Liver (tissue), 9 donors: ENCODE measurements around the gene PSMG4. TPM values are rescaled to one million over a fixed set of nuclear protein-coding genes. Genes with fewer than 3 reads are reported as not detected.

Source experiments
- DNase-seq: peaks from one replicate; pipeline ENCODE4 v3.0.0-alpha.2; 2017; ENCODE audit warnings: low spot score
- H3K27ac ChIP-seq, 2 donors: one replicate each; pipeline ENCODE4 v1.7.0; 2013; ENCODE audit warnings: inconsistent platforms in 2 of 2, low read length in 2 of 2, control low read depth in 1 of 2, low read depth in 1 of 2, mild to moderate bottlenecking in 1 of 2
- H3K27me3 ChIP-seq, 4 donors: one replicate each; pipeline versions ENCODE4 v1.6.1 to v1.7.0; 2013; ENCODE audit warnings: low read length in 3 of 4, inconsistent platforms in 1 of 4, mild to moderate bottlenecking in 1 of 4, moderate library complexity in 1 of 4; ENCODE audit not compliant: control insufficient read depth in 4 of 4, insufficient read depth in 4 of 4
- H3K36me3 ChIP-seq, 4 donors: one replicate each; pipeline versions ENCODE4 v1.6.1 to v1.7.0; 2013; ENCODE audit warnings: low read length in 3 of 4, mild to moderate bottlenecking in 3 of 4, low read depth in 1 of 4, moderate library complexity in 1 of 4; ENCODE audit not compliant: control insufficient read depth in 4 of 4, insufficient read depth in 3 of 4
- H3K4me1 ChIP-seq, 4 donors: one replicate each; pipeline versions ENCODE4 v1.6.1 to v1.7.0; 2013; ENCODE audit warnings: low read length in 3 of 4, mild to moderate bottlenecking in 3 of 4, moderate library complexity in 1 of 4; ENCODE audit not compliant: control insufficient read depth in 4 of 4, insufficient read depth in 4 of 4
- H3K4me3 ChIP-seq, 3 donors: one replicate each; pipeline versions ENCODE4 v1.6.1 to v1.7.0; 2013; ENCODE audit warnings: low read length in 3 of 3, control low read depth in 1 of 3, low read depth in 1 of 3, mild to moderate bottlenecking in 1 of 3
- H3K9ac ChIP-seq, 2 donors: one replicate each; pipeline ENCODE4 v1.7.0; 2013; ENCODE audit warnings: low read length in 2 of 2, mild to moderate bottlenecking in 2 of 2, moderate library complexity in 2 of 2, control low read depth in 1 of 2, low read depth in 1 of 2
- H3K9me3 ChIP-seq, 4 donors: one replicate each; pipeline versions ENCODE4 v1.6.1 to v1.7.0; 2013; ENCODE audit warnings: low read length in 3 of 4; ENCODE audit not compliant: control insufficient read depth in 4 of 4
- ATF3 ChIP-seq: IDR thresholded peaks from 2 replicates; pipeline ENCODE4 v1.6.1; 2016; ENCODE audit warnings: antibody characterized with exemption
- CTCF ChIP-seq: fragments of 150-350 bp; IDR thresholded peaks from 2 replicates; pipeline ENCODE4 v1.5.1; 2017; ENCODE audit warnings: improper control_type of control experiment, low read depth, low read length; ENCODE audit not compliant: missing input control
- EGR1 ChIP-seq, 2 donors: IDR thresholded peaks; 2 replicates each; pipeline ENCODE4 v1.6.1; 2016 to 2018; ENCODE audit warnings: antibody characterized with exemption in 2 of 2, low read depth in 2 of 2
- FOXA1 ChIP-seq: IDR thresholded peaks from 2 replicates; pipeline ENCODE4 v1.6.1; 2016; ENCODE audit warnings: antibody characterized with exemption
- FOXA2 ChIP-seq: IDR thresholded peaks from 2 replicates; pipeline ENCODE4 v1.6.1; 2016; ENCODE audit warnings: antibody characterized with exemption
- GABPA ChIP-seq, 2 donors: IDR thresholded peaks in 1 of 2; conservative IDR thresholded peaks in 1 of 2; 2 replicates each; pipeline ENCODE4 v1.6.1; 2016; ENCODE audit warnings: antibody characterized with exemption in 2 of 2, mild to moderate bottlenecking in 1 of 2, moderate library complexity in 1 of 2
- HNF4A ChIP-seq, 2 donors: conservative IDR thresholded peaks; 2 replicates each; pipeline ENCODE4 v1.6.1; 2016; ENCODE audit warnings: antibody characterized with exemption in 2 of 2, mild to moderate bottlenecking in 2 of 2
- HNF4G ChIP-seq: IDR thresholded peaks from 2 replicates; pipeline ENCODE4 v1.6.1; 2016; ENCODE audit warnings: antibody characterized with exemption
- JUND ChIP-seq, 2 donors: IDR thresholded peaks; 2 replicates each; pipeline ENCODE4 v1.6.1; 2016; ENCODE audit warnings: antibody characterized with exemption in 2 of 2
- RAD21 ChIP-seq, 2 donors: IDR thresholded peaks; 2 replicates each; pipeline ENCODE4 v1.6.1; 2016; ENCODE audit warnings: antibody characterized with exemption in 2 of 2, mild to moderate bottlenecking in 2 of 2
- RXRA ChIP-seq, 2 donors: IDR thresholded peaks; 2 replicates each; pipeline ENCODE4 v1.6.1; 2017 to 2018; ENCODE audit warnings: antibody characterized with exemption in 2 of 2, mild to moderate bottlenecking in 1 of 2
- SP1 ChIP-seq: IDR thresholded peaks from 2 replicates; pipeline ENCODE4 v1.6.1; 2018; ENCODE audit warnings: antibody characterized with exemption, mild to moderate bottlenecking
- YY1 ChIP-seq: IDR thresholded peaks from 2 replicates; pipeline ENCODE4 v1.6.1; 2016; ENCODE audit warnings: antibody characterized with exemption, mild to moderate bottlenecking
- ZBTB33 ChIP-seq: IDR thresholded peaks from 2 replicates; pipeline ENCODE4 v1.6.1; 2016; ENCODE audit warnings: antibody characterized with exemption
- WGBS: extraction: QIAGEN DNeasy Blood & Tissue Kit; methylation state at CpG from one replicate; pipeline ENCODE4 v1.1.7; 2013; 5-methylcytosine and 5-hydroxymethylcytosine counted together
- polyA plus RNA-seq, 2 donors: library from polyadenylated mRNA; stranded (reverse) in 1 of 2; unstranded in 1 of 2; fragments of 200-250 nt in 1 of 2; fragments of >200 nt in 1 of 2; fragmentation: Nextera tagmentation in 1 of 2; extraction: Ambion mirVana in 1 of 2; gene quantifications; one replicate each; pipeline versions ENCODE4 v1.2.1 to v1.2.3, GENCODE V29; 2013 to 2015
- total RNA-seq, 2 donors: library from RNA; depleted of rRNA; stranded (reverse); fragments of >200 nt; gene quantifications; one replicate each; pipeline ENCODE4 v1.2.3, GENCODE V29; 2014
- donor health status: healthy.
- donor health status: healthy.
- donor health status: healthy.
- donor health status: healthy.
- donor health status: healthy.

Gene PSMG4
- total and polyA plus RNA-seq, 4 donors: 10.7 to 28.5 (median 15.1) TPM

GRCh38 chr6:3221578-3221977 is 37.2 kb upstream of the PSMG4 start:
- no peak for DNase-seq
- WGBS: 95% methylated on average over 4 of the region's 4 CpGs
- Histone ChIP-seq H3K4me1 (peaks cover 0 to 2% (median under 1%) of the 10 kb centered on the region in 4 donors), H3K27ac (no peak overlapping the region), H3K27me3 (peaks cover 0 to 5% (median 2%) of the 10 kb centered on the region in 4 donors), H3K9ac (no peak overlapping the region), H3K36me3 (peaks cover 0 to 2% (median 0%) of the 10 kb centered on the region in 4 donors), H3K4me3 (no peak overlapping the region), H3K9me3 (no peaks in the 10 kb centered on the region)
- no peak for TF ChIP-seq HNF4A (conservative IDR thresholded peaks at IDR 0.05)
- no peak for TF ChIP-seq ATF3
- TF ChIP-seq GABPA (IDR thresholded peaks at IDR 0.05 in 1 of 2, conservative IDR thresholded peaks at IDR 0.05 in 1 of 2): no peak
- no peak for TF ChIP-seq SP1
- no peak for TF ChIP-seq YY1
- no peak for TF ChIP-seq FOXA1
- TF ChIP-seq ZBTB33: no peak
- TF ChIP-seq JUND (IDR thresholded peaks at IDR 0.05): no peak
- no peak for TF ChIP-seq CTCF

- Histone ChIP-seq H3K4me1 (peaks cover 8 to 12% (median 11%) of the 10 kb centered on the region in 4 donors), H3K27me3 (peaks cover 0 to 6% (median 4%) of the 10 kb centered on the region in 4 donors), H3K36me3 (peaks cover 0 to 2% (median 0%) of the 10 kb centered on the region in 4 donors), H3K9ac (no peak overlapping the region), H3K4me3 (no peak overlapping the region), H3K9me3 (no peaks in the 10 kb centered on the region), H3K27ac (no peak overlapping the region)
- TF ChIP-seq HNF4A (conservative IDR thresholded peaks at IDR 0.05) (no peak), RAD21 (IDR thresholded peaks at IDR 0.05) (no peak)
- WGBS: 85% methylated on average over 4 of the region's 4 CpGs
- no peak for DNase-seq
These were observed 36.2 kb upstream of the PSMG4 start for GRCh38 chr6:3222506-3223038.

- DNase-seq: no peak
- TF ChIP-seq FOXA1 (no peak), HNF4G (no peak), RAD21 (IDR thresholded peaks at IDR 0.05) (no peak), RXRA (IDR thresholded peaks at IDR 0.05) (no peak), FOXA2 (no peak), EGR1 (IDR thresholded peaks at IDR 0.05; ENCODE audit: low read depth in 2 of 2) (no peak), HNF4A (conservative IDR thresholded peaks at IDR 0.05) (no peak)
- Histone ChIP-seq H3K27ac (no peak overlapping the region), H3K4me3 (no peak overlapping the region), H3K4me1 (peaks cover 15 to 37% (median 28%) of the 10 kb centered on the region in 4 donors), H3K9ac (no peak overlapping the region), H3K36me3 (no peaks in the 10 kb centered on the region), H3K9me3 (no peaks in the 10 kb centered on the region), H3K27me3 (peaks cover 0 to 11% (median 3%) of the 10 kb centered on the region in 4 donors)
- 92% methylated on average over 10 of the region's 10 CpGs for WGBS
These were observed 32.7 kb upstream of the PSMG4 start for GRCh38 chr6:3226042-3226441.
